Measurements from ENCODE around the gene DENND2D. TPM values are rescaled to one million over a fixed set of nuclear protein-coding genes. Genes with fewer than 3 reads are reported as not detected.

The DENND2D gene
- total and polyA plus RNA-seq, 10 of the 15 experiments (the other 5 are each of a cell fraction or from before 2014, with no cell fraction given): 149 to 375 (median 172) TPM

DNA sequence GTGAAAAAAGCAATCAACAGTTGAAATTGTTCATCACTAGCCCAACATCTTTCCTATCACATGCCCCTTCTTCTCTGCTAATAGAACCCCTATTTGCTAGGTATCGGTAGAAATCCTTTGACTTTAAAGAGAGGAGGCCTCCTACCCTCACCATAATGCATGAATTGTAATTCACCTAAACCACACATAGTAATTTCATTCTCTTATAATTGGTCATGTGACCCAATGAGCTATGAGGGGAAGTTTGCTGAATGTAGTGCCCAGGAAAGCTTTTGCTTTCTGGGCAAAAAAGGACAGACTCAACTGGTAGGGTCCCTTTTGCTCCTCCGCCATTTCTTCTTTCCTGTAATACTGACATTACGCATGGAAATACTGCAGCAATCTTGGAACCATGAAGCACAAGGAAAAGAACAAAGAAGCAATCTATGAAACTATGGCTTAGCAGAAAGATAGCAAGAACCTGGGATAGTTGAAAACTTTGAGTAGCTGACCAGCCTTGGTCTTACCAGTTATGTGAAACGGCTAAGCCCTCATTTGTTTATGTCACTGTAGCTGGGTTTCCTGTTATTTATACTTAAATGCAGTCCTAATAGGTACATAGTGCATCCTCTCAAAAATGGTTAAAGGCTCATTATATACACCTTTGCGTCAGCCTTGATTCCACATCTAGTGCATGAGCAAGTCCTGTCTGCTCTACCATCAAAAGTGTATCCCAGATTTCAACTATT is 16.9 kb upstream of the DENND2D start (continued):
- TF ChIP-seq, protein P1, sequence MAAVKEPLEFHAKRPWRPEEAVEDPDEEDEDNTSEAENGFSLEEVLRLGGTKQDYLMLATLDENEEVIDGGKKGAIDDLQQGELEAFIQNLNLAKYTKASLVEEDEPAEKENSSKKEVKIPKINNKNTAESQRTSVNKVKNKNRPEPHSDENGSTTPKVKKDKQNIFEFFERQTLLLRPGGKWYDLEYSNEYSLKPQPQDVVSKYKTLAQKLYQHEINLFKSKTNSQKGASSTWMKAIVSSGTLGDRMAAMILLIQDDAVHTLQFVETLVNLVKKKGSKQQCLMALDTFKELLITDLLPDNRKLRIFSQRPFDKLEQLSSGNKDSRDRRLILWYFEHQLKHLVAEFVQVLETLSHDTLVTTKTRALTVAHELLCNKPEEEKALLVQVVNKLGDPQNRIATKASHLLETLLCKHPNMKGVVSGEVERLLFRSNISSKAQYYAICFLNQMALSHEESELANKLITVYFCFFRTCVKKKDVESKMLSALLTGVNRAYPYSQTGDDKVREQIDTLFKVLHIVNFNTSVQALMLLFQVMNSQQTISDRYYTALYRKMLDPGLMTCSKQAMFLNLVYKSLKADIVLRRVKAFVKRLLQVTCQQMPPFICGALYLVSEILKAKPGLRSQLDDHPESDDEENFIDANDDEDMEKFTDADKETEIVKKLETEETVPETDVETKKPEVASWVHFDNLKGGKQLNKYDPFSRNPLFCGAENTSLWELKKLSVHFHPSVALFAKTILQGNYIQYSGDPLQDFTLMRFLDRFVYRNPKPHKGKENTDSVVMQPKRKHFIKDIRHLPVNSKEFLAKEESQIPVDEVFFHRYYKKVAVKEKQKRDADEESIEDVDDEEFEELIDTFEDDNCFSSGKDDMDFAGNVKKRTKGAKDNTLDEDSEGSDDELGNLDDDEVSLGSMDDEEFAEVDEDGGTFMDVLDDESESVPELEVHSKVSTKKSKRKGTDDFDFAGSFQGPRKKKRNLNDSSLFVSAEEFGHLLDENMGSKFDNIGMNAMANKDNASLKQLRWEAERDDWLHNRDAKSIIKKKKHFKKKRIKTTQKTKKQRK (IDR thresholded peaks at IDR 0.05; ENCODE audit: low read depth, low read length): no peak
- no peak for TF ChIP-seq POU2F2 (IDR thresholded peaks at IDR 0.05; ENCODE audit: borderline replicate concordance, low read depth, low read length)
- TF ChIP-seq, protein P2, sequence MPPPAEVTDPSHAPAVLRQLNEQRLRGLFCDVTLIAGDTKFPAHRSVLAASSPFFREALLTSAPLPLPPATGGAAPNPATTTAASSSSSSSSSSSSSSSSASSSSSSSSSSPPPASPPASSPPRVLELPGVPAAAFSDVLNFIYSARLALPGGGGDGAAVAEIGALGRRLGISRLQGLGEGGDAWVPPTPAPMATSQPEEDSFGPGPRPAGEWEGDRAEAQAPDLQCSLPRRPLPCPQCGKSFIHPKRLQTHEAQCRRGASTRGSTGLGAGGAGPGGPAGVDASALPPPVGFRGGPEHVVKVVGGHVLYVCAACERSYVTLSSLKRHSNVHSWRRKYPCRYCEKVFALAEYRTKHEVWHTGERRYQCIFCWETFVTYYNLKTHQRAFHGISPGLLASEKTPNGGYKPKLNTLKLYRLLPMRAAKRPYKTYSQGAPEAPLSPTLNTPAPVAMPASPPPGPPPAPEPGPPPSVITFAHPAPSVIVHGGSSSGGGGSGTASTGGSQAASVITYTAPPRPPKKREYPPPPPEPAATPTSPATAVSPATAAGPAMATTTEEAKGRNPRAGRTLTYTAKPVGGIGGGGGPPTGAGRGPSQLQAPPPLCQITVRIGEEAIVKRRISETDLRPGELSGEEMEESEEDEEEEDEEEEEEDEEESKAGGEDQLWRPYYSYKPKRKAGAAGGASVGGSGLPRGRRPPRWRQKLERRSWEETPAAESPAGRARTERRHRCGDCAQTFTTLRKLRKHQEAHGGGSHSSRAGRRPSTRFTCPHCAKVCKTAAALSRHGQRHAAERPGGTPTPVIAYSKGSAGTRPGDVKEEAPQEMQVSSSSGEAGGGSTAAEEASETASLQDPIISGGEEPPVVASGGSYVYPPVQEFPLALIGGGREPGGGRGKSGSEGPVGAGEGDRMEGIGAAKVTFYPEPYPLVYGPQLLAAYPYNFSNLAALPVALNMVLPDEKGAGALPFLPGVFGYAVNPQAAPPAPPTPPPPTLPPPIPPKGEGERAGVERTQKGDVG (CRISPR knock-in tag; IDR thresholded peaks at IDR 0.05): no peak
- no peak; the same call in 1 of the 2 replicates for TF ChIP-seq PAX5 (IDR thresholded peaks at IDR 0.05; ENCODE audit: borderline replicate concordance, low read depth, low read length)
- no peak; the same call in 1 of the 2 replicates for TF ChIP-seq EED (IDR thresholded peaks at IDR 0.05; ENCODE audit: low read depth)
- TF ChIP-seq, protein P3, sequence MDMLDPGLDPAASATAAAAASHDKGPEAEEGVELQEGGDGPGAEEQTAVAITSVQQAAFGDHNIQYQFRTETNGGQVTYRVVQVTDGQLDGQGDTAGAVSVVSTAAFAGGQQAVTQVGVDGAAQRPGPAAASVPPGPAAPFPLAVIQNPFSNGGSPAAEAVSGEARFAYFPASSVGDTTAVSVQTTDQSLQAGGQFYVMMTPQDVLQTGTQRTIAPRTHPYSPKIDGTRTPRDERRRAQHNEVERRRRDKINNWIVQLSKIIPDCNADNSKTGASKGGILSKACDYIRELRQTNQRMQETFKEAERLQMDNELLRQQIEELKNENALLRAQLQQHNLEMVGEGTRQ (IDR thresholded peaks at IDR 0.05; ENCODE audit: borderline replicate concordance, low read depth, low read length): peak; percentile 49; the same call in 1 of the 2 replicates
- no peak for TF ChIP-seq ZNF274 (IDR thresholded peaks at IDR 0.05; ENCODE audit: insufficient read depth, insufficient read length)
- TF ChIP-seq FOXK2 (IDR thresholded peaks at IDR 0.05): no peak
- no peak for TF ChIP-seq YBX1 (IDR thresholded peaks at IDR 0.05)
- TF ChIP-seq, protein P4, sequence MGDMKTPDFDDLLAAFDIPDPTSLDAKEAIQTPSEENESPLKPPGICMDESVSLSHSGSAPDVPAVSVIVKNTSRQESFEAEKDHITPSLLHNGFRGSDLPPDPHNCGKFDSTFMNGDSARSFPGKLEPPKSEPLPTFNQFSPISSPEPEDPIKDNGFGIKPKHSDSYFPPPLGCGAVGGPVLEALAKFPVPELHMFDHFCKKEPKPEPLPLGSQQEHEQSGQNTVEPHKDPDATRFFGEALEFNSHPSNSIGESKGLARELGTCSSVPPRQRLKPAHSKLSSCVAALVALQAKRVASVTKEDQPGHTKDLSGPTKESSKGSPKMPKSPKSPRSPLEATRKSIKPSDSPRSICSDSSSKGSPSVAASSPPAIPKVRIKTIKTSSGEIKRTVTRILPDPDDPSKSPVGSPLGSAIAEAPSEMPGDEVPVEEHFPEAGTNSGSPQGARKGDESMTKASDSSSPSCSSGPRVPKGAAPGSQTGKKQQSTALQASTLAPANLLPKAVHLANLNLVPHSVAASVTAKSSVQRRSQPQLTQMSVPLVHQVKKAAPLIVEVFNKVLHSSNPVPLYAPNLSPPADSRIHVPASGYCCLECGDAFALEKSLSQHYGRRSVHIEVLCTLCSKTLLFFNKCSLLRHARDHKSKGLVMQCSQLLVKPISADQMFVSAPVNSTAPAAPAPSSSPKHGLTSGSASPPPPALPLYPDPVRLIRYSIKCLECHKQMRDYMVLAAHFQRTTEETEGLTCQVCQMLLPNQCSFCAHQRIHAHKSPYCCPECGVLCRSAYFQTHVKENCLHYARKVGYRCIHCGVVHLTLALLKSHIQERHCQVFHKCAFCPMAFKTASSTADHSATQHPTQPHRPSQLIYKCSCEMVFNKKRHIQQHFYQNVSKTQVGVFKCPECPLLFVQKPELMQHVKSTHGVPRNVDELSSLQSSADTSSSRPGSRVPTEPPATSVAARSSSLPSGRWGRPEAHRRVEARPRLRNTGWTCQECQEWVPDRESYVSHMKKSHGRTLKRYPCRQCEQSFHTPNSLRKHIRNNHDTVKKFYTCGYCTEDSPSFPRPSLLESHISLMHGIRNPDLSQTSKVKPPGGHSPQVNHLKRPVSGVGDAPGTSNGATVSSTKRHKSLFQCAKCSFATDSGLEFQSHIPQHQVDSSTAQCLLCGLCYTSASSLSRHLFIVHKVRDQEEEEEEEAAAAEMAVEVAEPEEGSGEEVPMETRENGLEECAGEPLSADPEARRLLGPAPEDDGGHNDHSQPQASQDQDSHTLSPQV (IDR thresholded peaks at IDR 0.05): no peak
- TF ChIP-seq, protein P5, sequence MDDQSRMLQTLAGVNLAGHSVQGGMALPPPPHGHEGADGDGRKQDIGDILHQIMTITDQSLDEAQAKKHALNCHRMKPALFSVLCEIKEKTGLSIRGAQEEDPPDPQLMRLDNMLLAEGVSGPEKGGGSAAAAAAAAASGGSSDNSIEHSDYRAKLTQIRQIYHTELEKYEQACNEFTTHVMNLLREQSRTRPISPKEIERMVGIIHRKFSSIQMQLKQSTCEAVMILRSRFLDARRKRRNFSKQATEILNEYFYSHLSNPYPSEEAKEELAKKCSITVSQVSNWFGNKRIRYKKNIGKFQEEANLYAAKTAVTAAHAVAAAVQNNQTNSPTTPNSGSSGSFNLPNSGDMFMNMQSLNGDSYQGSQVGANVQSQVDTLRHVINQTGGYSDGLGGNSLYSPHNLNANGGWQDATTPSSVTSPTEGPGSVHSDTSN (IDR thresholded peaks at IDR 0.05; ENCODE audit: insufficient replicate concordance, low read depth, low read length): no peak
- TF ChIP-seq SMARCA5 (IDR thresholded peaks at IDR 0.05): no peak
- TF ChIP-seq CREM (IDR thresholded peaks at IDR 0.05; ENCODE audit: low read depth): no peak
- TF ChIP-seq TCF3 (IDR thresholded peaks at IDR 0.05; ENCODE audit: borderline replicate concordance, insufficient read depth, low read depth, low read length): no peak
- no peak for TF ChIP-seq HCFC1 (IDR thresholded peaks at IDR 0.05; ENCODE audit: low read length)
